ENCODE results near the gene ARSG. TPM values are rescaled to one million over a fixed set of nuclear protein-coding genes. Genes with fewer than 3 reads are reported as not detected.

The ARSG gene
- total and polyA plus RNA-seq, 2 of the 13 experiments (the other 11 are each of a cell fraction or from before 2014, with no cell fraction given): 3.7 to 15.2 TPM

- TF ChIP-seq PITX1 (CRISPR knock-in tag; IDR thresholded peaks at IDR 0.05): no peak
These were observed 100.4 kb downstream of the ARSG start (continued) for GRCh38 chr17:68391561-68392268.

- in situ Hi-C loops (cut with HindIII; ENCODE audit: extremely low pct_ligation_motif_present, low pct_unique_long_range_greater_than_20kb): no loop called here
- no peak overlapping the region for H3K9ac ChIP-seq (ENCODE audit: insufficient read depth, low read depth, low read length)
- H3K9me3 ChIP-seq (ENCODE audit: low read length): peaks cover 5% of the 10 kb centered on the region; the same call in 1 of the 2 replicates
- H3K36me3 ChIP-seq (replicated peaks in 1 of 2; ENCODE audit: control insufficient read depth in 1 of 2, insufficient read depth in 2 of 2, low read length in 2 of 2): no peaks in the 10 kb centered on the region
- no peak overlapping the region for H3K4me3 ChIP-seq (replicated peaks in 1 of 3; ENCODE audit: insufficient read depth in 1 of 3, low read depth in 2 of 3, low read length in 3 of 3)
- intact Hi-C loops (cut with micrococcal nuclease; ENCODE audit: unreplicated experiment): loop anchor here (5.0 kb wide), 1 partner anchor 1097 kb away; no protein-coding TSS in a partner anchor
- peak overlapping the region; percentile 7 for H3K27ac ChIP-seq (ENCODE audit: extremely low read length, insufficient read depth, low read length)
- DNase-seq (ENCODE audit: low spot score): no peak
- WGBS (ENCODE audit: low lambda C conversion rate): 98% methylated on average over 10 of the region's 12 CpGs
- no peaks in the 10 kb centered on the region for H3K79me2 ChIP-seq (ENCODE audit: insufficient read depth, low read length)
- ChIA-PET POLR2A (interaction anchor here (4.0 kb wide), 1 partner anchor 12 kb away, joined by 15 read pairs; no protein-coding TSS in a partner anchor), CTCF (ENCODE audit: low intra/inter-chr PET ratio, low total read pairs) (no interaction called here)
- no peaks in the 10 kb centered on the region for H3K27me3 ChIP-seq (ENCODE audit: control insufficient read depth in 1 of 2, insufficient read depth in 2 of 2, low read length in 2 of 2)
- H3K4me2 ChIP-seq (ENCODE audit: low read depth, low read length): no peak overlapping the region
- no TSS peak for BruUV-seq (replicated peaks)
- no peak for ATAC-seq
- H2AFZ ChIP-seq (ENCODE audit: low read length): no peak overlapping the region
- no peak for FAIRE-seq
- no peaks in the 10 kb centered on the region for H4K20me1 ChIP-seq (ENCODE audit: insufficient read depth, low read length)
- peaks cover 78% of the 10 kb centered on the region for H3K4me1 ChIP-seq (ENCODE audit: insufficient read depth, low read length)
- TF ChIP-seq ZNF687 (CRISPR knock-in tag; IDR thresholded peaks at IDR 0.05): peak; percentile 51; the same call in 1 of the 2 replicates
- TF ChIP-seq ZNF841 (CRISPR knock-in tag; IDR thresholded peaks at IDR 0.05; ENCODE audit: borderline replicate concordance): no peak
- no peak for TF ChIP-seq SOX13 (IDR thresholded peaks at IDR 0.05)
- TF ChIP-seq SOX13 (CRISPR knock-in tag; conservative IDR thresholded peaks at IDR 0.05 in 1 of 2, IDR thresholded peaks at IDR 0.05 in 1 of 2): no peak
- TF ChIP-seq GPBP1L1 (CRISPR knock-in tag; IDR thresholded peaks at IDR 0.05): no peak
- no peak for TF ChIP-seq ZNF589 (CRISPR knock-in tag; conservative IDR thresholded peaks at IDR 0.05)
- TF ChIP-seq RFX1 (IDR thresholded peaks at IDR 0.05): no peak
- TF ChIP-seq BORCS8-MEF2B (CRISPR knock-in tag; IDR thresholded peaks at IDR 0.05): no peak
- TF ChIP-seq ZNF598 (CRISPR knock-in tag; IDR thresholded peaks at IDR 0.05; ENCODE audit: borderline replicate concordance): 0 out of 2 replicates have a peak, but pooled peaks have one; percentile 37
- no peak for TF ChIP-seq SATB2 (CRISPR knock-in tag; IDR thresholded peaks at IDR 0.05)
- TF ChIP-seq CSRNP1 (CRISPR knock-in tag; IDR thresholded peaks at IDR 0.05): no peak
- TF ChIP-seq AHR (CRISPR knock-in tag; IDR thresholded peaks at IDR 0.05): no peak
- TF ChIP-seq KLF15 (CRISPR knock-in tag; IDR thresholded peaks at IDR 0.05; ENCODE audit: borderline replicate concordance): no peak
- TF ChIP-seq MAFF (IDR thresholded peaks at IDR 0.05; ENCODE audit: low read depth, low read length): no peak
These were observed 103.5 kb downstream of the ARSG start for GRCh38 chr17:68394608-68395331.
